Measurements from ENCODE around the gene ACSM2A.
"Not testable (repeated sequence)": the region's sequence is repeated elsewhere in the genome, so short reads cannot be mapped to it uniquely, and the experiment has no call there.

GRCh38 chr16:20468954-20469353 lies 17.6 kb downstream of the ACSM2A start:
- TF ChIP-seq, protein P1, sequence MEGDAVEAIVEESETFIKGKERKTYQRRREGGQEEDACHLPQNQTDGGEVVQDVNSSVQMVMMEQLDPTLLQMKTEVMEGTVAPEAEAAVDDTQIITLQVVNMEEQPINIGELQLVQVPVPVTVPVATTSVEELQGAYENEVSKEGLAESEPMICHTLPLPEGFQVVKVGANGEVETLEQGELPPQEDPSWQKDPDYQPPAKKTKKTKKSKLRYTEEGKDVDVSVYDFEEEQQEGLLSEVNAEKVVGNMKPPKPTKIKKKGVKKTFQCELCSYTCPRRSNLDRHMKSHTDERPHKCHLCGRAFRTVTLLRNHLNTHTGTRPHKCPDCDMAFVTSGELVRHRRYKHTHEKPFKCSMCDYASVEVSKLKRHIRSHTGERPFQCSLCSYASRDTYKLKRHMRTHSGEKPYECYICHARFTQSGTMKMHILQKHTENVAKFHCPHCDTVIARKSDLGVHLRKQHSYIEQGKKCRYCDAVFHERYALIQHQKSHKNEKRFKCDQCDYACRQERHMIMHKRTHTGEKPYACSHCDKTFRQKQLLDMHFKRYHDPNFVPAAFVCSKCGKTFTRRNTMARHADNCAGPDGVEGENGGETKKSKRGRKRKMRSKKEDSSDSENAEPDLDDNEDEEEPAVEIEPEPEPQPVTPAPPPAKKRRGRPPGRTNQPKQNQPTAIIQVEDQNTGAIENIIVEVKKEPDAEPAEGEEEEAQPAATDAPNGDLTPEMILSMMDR (IDR thresholded peaks at IDR 0.05) = not testable (repeated sequence)
- TF ChIP-seq POLR2A (IDR thresholded peaks at IDR 0.05) = not testable (repeated sequence)

Measured in heart left ventricle (tissue), 13 donors.